ENCODE results near the gene CEP112.
"Not testable (repeated sequence)": the region's sequence is repeated elsewhere in the genome, so short reads cannot be mapped to it uniquely, and the experiment has no call there.

CEP112 gene

DNA sequence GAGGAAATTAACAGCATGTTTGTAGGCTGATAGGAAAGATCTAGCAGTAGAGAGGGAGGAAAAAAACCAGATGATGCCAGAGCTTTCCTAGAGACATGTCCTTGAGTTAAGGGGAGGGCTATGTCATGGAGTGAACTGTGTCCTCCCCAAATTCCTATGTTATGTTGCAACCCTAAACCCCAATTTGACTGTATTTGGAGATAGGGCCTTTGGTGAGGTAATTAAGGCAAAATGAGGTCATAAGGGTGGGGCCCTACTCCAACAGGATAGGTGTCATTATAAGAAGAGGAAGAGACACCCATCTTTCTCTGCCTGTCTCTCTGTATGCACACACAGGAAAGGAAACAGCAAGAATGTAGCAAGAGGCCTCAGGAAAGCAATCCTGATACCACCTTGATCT, 435.2 kb downstream of the CEP112 start:
- DNase-seq, result no peak

GRCh38 chr17:65755799-65756198, 436.1 kb downstream of the CEP112 start:
- no peak for DNase-seq

DNA sequence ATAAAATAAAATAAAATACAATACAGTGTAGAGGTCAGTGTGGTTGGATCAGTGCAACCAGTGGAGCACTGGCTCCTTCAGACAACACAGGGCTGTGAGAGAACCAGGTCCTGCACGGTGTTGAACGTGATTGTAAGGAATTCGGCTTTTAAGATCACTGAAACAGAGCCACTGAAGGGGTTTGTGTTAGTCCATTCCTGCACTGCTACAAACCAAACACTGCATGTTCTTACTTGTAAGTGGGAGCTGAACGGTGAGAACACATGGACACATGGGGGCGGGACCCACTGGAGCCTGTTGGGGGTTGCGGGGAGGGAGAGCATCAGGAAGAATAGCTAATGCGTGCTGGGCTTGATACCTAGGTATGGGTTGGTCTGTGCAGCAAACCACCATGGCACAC, 437.3 kb downstream of the CEP112 start:
- no peak for DNase-seq

DNA sequence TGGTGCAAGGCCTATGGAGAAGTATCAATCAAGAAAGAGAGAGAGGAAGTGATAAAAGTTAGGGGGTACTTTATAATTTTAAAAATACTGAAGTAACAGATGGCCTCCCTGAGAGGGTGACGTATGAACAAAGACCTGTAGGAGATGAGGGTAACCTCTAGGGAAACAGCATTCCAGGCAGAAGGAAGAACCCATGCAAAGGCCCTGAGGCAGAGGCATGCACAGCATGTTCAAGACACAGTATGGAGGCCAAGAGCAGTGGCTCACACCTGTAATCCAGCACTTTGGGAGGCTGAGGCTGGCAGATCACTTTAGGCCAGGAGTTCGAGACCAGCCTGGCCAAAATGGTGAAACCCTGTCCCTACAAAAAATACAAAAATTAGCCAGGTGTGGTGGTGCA, 437.9 kb downstream of the CEP112 start:
- no peak for DNase-seq

DNA sequence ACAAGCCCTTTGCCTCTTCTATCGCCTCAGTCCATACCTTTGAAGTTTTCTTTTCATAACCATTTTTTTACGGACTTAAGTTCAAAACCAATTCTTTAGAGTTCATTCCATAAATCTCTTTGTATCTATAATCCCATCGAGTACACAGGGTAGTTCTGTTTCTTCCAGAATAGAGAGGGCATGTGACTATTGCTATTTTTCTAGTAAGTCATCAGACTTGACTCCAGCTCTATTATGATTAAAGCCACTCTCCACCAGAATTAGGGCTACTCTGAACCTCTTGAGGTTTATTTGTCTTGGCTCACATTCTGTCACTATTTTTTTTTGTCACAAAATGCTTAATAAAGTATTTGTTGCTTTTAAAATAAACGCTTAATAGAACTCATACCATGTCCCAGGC, 438.6 kb downstream of the CEP112 start:
- no peak for DNase-seq

GRCh38 chr17:65751263-65751662, 440.7 kb downstream of the CEP112 start:
- no peak for DNase-seq

DNA sequence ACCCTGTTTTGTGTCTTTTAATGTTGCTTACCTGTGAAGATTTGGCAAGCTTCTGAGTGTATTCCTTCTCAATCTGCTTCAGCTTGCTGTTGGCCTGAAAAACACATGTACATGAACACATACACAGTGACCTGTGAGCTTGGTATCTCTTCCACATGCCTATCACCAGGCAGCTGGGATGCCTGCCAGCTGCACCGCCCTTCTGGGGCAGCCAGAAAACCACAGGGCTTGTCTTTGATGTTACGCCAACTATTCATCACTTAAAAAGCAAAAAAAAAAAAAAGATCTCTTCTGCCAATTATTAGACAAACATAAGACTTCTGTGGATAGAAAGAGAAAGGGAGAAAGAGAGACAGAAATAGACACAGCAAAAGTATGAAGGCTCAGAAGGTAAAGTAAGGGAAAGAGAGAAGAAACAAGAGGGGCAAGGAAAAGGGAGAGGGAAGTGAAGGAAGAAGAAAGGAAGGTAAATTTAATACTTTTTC, 441.3 kb downstream of the CEP112 start:
- peak; percentile 37 for DNase-seq

GRCh38 chr17:65750166-65750565, 441.8 kb downstream of the CEP112 start:
- no peak for DNase-seq

GRCh38 chr17:65749479-65749878, 442.5 kb downstream of the CEP112 start:
- DNase-seq, result no peak

- DNase-seq, result no peak
Measured at GRCh38 chr17:65745241-65745640, 446.7 kb downstream of the CEP112 start.

DNA sequence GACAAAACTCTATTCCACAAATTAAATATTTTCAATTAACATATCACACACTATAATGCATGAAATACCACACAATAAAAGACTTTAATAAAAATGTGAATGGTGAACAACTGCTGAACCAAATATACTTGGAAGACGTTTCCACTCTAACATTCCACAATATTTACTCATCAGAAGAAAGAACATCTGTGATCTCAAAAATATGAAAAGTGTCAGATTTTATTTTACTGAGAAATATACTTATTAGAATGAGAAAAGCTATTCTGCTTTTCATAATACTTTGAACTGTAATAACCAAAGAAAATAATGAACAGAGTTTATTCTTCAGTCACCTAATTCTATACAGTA, 448.7 kb downstream of the CEP112 start:
- DNase-seq, result no peak

DNA sequence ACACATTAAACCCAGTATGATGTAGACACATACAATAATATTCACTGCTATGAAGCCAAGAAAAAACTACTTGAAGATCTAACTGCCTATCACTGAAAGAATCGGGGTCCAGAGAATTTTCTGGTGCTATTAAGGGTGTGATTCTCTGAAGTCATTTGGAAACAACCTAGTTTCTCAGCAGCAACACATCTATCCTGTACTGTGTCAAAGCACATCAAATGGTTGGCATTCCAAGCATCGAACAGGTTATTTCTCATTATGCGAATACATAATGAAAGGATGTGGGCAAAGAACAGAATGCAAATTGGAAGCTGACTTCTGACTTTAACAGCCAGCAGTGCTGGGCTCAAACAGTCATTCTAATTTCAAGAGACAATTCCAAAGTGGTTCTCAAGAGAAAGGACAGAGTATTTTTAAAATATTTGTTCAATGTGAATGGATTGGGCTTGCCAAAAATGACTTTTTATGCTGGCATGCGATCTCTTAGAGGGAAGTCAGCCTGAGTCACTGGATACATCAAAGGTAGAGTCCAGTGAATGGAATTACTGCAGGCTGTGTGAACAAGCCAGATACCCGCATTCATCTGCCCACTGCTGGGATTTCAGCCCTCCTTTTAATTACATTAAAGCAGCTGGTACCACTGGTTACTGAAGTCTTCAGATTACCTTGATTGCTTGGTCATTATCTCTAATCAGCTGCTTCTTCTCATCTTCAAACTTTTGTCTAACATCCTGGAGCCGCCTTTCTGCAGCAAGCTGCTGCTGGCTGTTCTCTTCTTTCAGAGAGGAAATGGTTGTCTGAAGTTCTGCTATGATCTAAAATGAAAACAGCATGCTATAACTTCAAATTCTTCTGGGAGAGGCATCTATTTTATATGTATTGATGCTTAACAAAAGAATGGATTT, 449.3 kb downstream of the CEP112 start:
- DNase-seq, result no peak

GRCh38 chr17:65741710-65742109, 450.2 kb downstream of the CEP112 start:
- DNase-seq, result no peak

- DNase-seq, result no peak
Measured at GRCh38 chr17:65739034-65739433, 452.9 kb downstream of the CEP112 start.

GRCh38 chr17:65737451-65737850, 454.5 kb downstream of the CEP112 start:
- DNase-seq, result no peak

- DNase-seq, result no peak
Measured at GRCh38 chr17:65733314-65733713, 458.6 kb downstream of the CEP112 start.

- DNase-seq, result not testable (repeated sequence)
Measured at GRCh38 chr17:65732667-65733066, 459.3 kb downstream of the CEP112 start.

DNA sequence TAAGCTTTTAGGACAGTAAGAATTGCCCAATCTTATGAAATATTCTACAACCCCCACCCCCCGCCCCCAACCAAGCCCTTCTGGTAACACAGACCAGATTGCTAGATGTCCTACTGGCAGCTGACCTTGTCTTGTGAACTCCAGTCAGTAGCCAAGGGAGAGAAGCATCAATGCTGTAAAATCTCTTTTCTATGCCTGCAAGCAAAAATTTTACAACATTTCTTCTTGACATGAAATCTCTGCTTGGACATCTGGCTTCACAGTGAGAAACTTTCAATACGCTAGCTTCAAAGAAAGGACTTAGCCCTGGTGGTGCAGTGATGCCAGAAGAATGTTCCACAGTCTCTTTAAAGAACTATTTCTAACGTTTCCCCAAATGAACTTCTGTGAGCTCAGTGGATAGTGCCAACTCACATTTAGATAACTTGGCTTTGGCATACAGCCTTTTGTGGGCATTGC, 461.2 kb downstream of the CEP112 start:
- no peak for DNase-seq

- DNase-seq, result no peak
Measured at GRCh38 chr17:65729207-65729606, 462.7 kb downstream of the CEP112 start.

DNA sequence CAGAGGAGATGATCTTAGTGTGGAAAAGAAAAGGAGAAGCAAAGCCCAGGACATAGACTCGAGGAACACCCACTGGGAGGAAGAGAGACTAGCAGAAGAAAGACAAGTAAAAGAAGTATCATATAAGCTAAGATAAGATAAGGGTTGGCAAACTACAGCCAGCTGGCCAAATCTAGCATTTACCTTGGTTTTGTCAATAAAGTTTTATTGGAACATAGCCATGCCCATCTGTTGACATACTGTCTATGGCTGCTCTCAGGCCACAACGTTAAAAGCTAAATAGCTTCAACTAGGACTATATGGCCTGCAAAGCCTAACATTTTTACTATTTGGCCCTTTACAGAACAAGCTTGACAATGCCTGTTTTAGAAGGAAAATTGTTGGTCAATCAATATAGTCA, 464.1 kb downstream of the CEP112 start:
- no peak for DNase-seq

DNA sequence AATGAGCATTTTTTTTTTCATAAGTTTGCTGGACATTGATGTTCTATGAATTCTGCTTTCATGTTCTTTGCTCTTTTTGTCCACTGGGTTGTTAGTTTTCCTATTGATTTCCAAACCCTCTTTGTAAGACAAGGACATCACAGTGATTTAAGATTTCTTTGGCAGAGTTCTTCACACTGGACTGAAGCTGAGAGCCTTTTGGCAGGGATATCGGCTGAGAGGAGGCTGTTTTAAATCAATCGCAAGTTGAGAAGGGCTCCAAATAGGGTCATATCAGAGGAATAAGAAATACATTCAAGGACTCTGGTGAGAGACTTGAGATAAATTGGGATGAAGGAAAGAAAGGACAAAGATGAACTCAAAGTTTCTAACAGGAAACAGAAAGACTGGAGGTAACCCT, 464.7 kb downstream of the CEP112 start:
- DNase-seq, result no peak

DNA sequence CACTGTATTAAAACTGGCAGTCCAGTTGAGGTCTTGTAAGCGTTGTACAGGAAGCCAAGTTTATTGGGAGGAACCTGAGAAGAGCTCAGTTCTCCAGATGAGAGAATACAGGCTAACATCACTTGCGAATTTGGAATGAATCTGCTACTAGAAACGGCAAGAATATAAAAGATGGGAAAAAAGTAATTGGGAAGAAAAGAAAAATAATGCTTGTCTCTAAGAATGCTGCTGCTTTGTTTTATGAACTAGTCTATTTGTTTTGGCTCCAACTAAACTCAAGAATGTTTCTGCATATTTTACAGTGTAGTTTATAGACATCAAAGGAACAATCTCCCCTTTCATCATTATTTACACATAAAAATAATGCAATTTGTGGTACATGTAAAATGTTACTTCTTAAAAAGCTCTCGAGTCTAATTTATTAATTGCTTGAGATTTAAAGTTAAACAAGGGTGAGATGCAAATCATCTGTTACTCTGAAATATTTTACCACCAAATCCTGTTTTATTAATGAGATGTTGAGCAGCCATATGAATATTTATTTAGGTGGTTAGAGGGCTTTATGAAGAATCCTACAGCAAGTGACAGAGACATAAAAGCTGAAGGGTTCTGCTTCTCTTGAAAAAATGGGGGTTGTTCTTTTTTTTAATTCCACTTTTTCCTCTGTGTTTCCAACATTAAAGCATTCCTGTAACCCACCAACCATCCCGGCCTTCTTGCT, 468.3 kb downstream of the CEP112 start:
- no peak for DNase-seq

GRCh38 chr17:65718601-65719000, 473.3 kb downstream of the CEP112 start:
- no peak for DNase-seq
